ENCODE data around the gene FBXL19. TPM values are rescaled to one million over a fixed set of nuclear protein-coding genes. Genes with fewer than 3 reads are reported as not detected.

The FBXL19 gene
- total RNA-seq, 1 experiment from 2014 or later: 84.3 TPM

- CTCF ChIA-PET: interaction anchor here (0.5 to 2.1 kb wide), 6 partner anchors 9 to 257 kb away, joined by 3 to 11 read pairs (median 4); no protein-coding TSS in a partner anchor
- Mint-ChIP-seq H3K4me1 (peaks cover 24% of the 10 kb centered on the region), H3K36me3 (peaks cover 3% of the 10 kb centered on the region; the same call in 1 of the 2 replicates), H3K27me3 (ENCODE audit: low read depth) (peaks cover 23% of the 10 kb centered on the region), H3K27ac (no peak overlapping the region), H3K9me3 (no peaks in the 10 kb centered on the region), H3K4me3 (peak overlapping the region; percentile 75)
- TF ChIP-seq, protein P1, sequence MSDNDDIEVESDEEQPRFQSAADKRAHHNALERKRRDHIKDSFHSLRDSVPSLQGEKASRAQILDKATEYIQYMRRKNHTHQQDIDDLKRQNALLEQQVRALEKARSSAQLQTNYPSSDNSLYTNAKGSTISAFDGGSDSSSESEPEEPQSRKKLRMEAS (CRISPR knock-in tag; IDR thresholded peaks at IDR 0.05): no peak
- TF ChIP-seq TP53 (CRISPR knock-in tag; IDR thresholded peaks at IDR 0.05): no peak
- TF ChIP-seq JAZF1 (CRISPR knock-in tag; IDR thresholded peaks at IDR 0.05): no peak
- TF ChIP-seq, protein P2, sequence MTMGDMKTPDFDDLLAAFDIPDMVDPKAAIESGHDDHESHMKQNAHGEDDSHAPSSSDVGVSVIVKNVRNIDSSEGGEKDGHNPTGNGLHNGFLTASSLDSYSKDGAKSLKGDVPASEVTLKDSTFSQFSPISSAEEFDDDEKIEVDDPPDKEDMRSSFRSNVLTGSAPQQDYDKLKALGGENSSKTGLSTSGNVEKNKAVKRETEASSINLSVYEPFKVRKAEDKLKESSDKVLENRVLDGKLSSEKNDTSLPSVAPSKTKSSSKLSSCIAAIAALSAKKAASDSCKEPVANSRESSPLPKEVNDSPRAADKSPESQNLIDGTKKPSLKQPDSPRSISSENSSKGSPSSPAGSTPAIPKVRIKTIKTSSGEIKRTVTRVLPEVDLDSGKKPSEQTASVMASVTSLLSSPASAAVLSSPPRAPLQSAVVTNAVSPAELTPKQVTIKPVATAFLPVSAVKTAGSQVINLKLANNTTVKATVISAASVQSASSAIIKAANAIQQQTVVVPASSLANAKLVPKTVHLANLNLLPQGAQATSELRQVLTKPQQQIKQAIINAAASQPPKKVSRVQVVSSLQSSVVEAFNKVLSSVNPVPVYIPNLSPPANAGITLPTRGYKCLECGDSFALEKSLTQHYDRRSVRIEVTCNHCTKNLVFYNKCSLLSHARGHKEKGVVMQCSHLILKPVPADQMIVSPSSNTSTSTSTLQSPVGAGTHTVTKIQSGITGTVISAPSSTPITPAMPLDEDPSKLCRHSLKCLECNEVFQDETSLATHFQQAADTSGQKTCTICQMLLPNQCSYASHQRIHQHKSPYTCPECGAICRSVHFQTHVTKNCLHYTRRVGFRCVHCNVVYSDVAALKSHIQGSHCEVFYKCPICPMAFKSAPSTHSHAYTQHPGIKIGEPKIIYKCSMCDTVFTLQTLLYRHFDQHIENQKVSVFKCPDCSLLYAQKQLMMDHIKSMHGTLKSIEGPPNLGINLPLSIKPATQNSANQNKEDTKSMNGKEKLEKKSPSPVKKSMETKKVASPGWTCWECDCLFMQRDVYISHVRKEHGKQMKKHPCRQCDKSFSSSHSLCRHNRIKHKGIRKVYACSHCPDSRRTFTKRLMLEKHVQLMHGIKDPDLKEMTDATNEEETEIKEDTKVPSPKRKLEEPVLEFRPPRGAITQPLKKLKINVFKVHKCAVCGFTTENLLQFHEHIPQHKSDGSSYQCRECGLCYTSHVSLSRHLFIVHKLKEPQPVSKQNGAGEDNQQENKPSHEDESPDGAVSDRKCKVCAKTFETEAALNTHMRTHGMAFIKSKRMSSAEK (CRISPR knock-in tag; IDR thresholded peaks at IDR 0.05; ENCODE audit: borderline replicate concordance): no peak
- TF ChIP-seq ZNF423 (CRISPR knock-in tag; IDR thresholded peaks at IDR 0.05): no peak
- TF ChIP-seq, protein P3, sequence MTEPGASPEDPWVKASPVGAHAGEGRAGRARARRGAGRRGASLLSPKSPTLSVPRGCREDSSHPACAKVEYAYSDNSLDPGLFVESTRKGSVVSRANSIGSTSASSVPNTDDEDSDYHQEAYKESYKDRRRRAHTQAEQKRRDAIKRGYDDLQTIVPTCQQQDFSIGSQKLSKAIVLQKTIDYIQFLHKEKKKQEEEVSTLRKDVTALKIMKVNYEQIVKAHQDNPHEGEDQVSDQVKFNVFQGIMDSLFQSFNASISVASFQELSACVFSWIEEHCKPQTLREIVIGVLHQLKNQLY (CRISPR knock-in tag; IDR thresholded peaks at IDR 0.05): no peak
- DNase-seq (ENCODE audit: low spot score) (no peak), ATAC-seq (no peak)
- POLR2A ChIA-PET: interaction anchor here (0.5 to 1.5 kb wide), 4 partner anchors 9 to 118 kb away, joined by 3 read pairs; no protein-coding TSS in a partner anchor
These were observed 30.5 kb upstream of the FBXL19 start for GRCh38 chr16:30892670-30893416.

GRCh38 chr16:30893417-30893743 lies 30.0 kb upstream of the FBXL19 start:
- POLR2A ChIA-PET: interaction anchor here (0.5 to 1.5 kb wide), 3 partner anchors 9 to 118 kb away, joined by 3 read pairs; no protein-coding TSS in a partner anchor
- no peaks in the 10 kb centered on the region for H3K9me3 Mint-ChIP-seq
- H3K4me1 Mint-ChIP-seq: peaks cover 24% of the 10 kb centered on the region
- peaks cover 23% of the 10 kb centered on the region for H3K27me3 Mint-ChIP-seq (ENCODE audit: low read depth)
- CTCF ChIA-PET: interaction anchor here (0.5 to 1.8 kb wide), 4 partner anchors 49 to 258 kb away, joined by 3 to 11 read pairs (median 4); no protein-coding TSS in a partner anchor
- no peak overlapping the region for H3K27ac Mint-ChIP-seq
- peak overlapping the region; percentile 75 for H3K4me3 Mint-ChIP-seq
- TF ChIP-seq, protein P2 (CRISPR knock-in tag; IDR thresholded peaks at IDR 0.05; ENCODE audit: borderline replicate concordance): no peak
- no peak for TF ChIP-seq IRF2 (CRISPR knock-in tag; IDR thresholded peaks at IDR 0.05; ENCODE audit: borderline replicate concordance, low read depth)
- no peak for TF ChIP-seq ZNF263 (CRISPR knock-in tag; IDR thresholded peaks at IDR 0.05; ENCODE audit: low read depth)
- TF ChIP-seq, protein P4, sequence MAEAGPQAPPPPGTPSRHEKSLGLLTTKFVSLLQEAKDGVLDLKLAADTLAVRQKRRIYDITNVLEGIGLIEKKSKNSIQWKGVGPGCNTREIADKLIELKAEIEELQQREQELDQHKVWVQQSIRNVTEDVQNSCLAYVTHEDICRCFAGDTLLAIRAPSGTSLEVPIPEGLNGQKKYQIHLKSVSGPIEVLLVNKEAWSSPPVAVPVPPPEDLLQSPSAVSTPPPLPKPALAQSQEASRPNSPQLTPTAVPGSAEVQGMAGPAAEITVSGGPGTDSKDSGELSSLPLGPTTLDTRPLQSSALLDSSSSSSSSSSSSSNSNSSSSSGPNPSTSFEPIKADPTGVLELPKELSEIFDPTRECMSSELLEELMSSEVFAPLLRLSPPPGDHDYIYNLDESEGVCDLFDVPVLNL (CRISPR knock-in tag; IDR thresholded peaks at IDR 0.05; ENCODE audit: borderline replicate concordance, low read depth): no peak
- TF ChIP-seq GABPB1 (CRISPR knock-in tag; IDR thresholded peaks at IDR 0.05): no peak
- no peak for TF ChIP-seq SP1 (CRISPR knock-in tag; conservative IDR thresholded peaks at IDR 0.05)
- TF ChIP-seq, protein P5, sequence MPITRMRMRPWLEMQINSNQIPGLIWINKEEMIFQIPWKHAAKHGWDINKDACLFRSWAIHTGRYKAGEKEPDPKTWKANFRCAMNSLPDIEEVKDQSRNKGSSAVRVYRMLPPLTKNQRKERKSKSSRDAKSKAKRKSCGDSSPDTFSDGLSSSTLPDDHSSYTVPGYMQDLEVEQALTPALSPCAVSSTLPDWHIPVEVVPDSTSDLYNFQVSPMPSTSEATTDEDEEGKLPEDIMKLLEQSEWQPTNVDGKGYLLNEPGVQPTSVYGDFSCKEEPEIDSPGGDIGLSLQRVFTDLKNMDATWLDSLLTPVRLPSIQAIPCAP (CRISPR knock-in tag; IDR thresholded peaks at IDR 0.05): no peak
- TF ChIP-seq ZNF232 (CRISPR knock-in tag; IDR thresholded peaks at IDR 0.05): no peak
- ATAC-seq (no peak), DNase-seq (ENCODE audit: low spot score) (peak; percentile 48)
- peaks cover 3% of the 10 kb centered on the region; the same call in 1 of the 2 replicates for H3K36me3 Mint-ChIP-seq

Measured in WTC11 (cell line).